Kidney (tissue), 14 donors: ENCODE results near the gene GSG1L. TPM values are rescaled to one million over a fixed set of nuclear protein-coding genes. Genes with fewer than 3 reads are reported as not detected.

Source experiments
- DNase-seq, 5 donors: peaks; one replicate each; pipeline ENCODE4 v3.0.0-alpha.2; 2013 to 2020
- FAIRE-seq: peaks from 2 replicates; lab custom pipeline; 2012; peaks lifted over from hg19 to GRCh38; lab: Jason Lieb, UNC
- H3K27ac ChIP-seq, 2 donors: one replicate each; pipeline ENCODE4 v1.7.0; 2013; ENCODE audit warnings: low read depth in 2 of 2, low read length in 2 of 2, inconsistent platforms in 1 of 2
- H3K27me3 ChIP-seq: one replicate; pipeline ENCODE4 v1.7.1; 2013; ENCODE audit warnings: low read length, inconsistent platforms; ENCODE audit not compliant: control insufficient read depth, insufficient read depth
- H3K36me3 ChIP-seq, 3 donors: one replicate each; pipeline versions ENCODE4 v1.7.0 to v1.7.1; 2013; ENCODE audit warnings: low read length in 3 of 3, control low read depth in 1 of 3, inconsistent platforms in 1 of 3; ENCODE audit not compliant: insufficient read depth in 3 of 3, control insufficient read depth in 2 of 3
- H3K4me1 ChIP-seq, 3 donors: one replicate each; pipeline versions ENCODE4 v1.7.0 to v1.7.1; 2013; ENCODE audit warnings: low read length in 3 of 3, inconsistent platforms in 1 of 3, low read depth in 1 of 3; ENCODE audit not compliant: control insufficient read depth in 2 of 3, insufficient read depth in 2 of 3
- H3K4me3 ChIP-seq, 3 donors: one replicate each; pipeline versions ENCODE4 v1.7.0 to v1.8.1; 2013; ENCODE audit warnings: low read length in 3 of 3, control low read depth in 1 of 3, inconsistent platforms in 1 of 3
- H3K9ac ChIP-seq, 3 donors: one replicate each; pipeline versions ENCODE4 v1.7.0 to v1.7.1; 2013; ENCODE audit warnings: low read length in 3 of 3, control low read depth in 1 of 3, inconsistent platforms in 1 of 3
- H3K9me3 ChIP-seq, 3 donors: one replicate each; pipeline versions ENCODE4 v1.7.0 to v1.7.1; 2013; ENCODE audit warnings: low read length in 3 of 3, control low read depth in 1 of 3, inconsistent platforms in 1 of 3; ENCODE audit not compliant: control insufficient read depth in 2 of 3, insufficient read depth in 1 of 3
- intact Hi-C: fragments of 100-400 bp; cut with DNase I; formaldehyde crosslinking; loops from one replicate; pipeline ENCODE4 v1.11.1; 2022
- polyA plus RNA-seq: library from polyadenylated mRNA; stranded (reverse); fragments of 350-450 nt; fragmentation: Illumina TruSeq; extraction: RNeasy Lipid Tissue Mini Kit (QIAGEN cat#74804); gene quantifications from one replicate; pipeline ENCODE4 v1.2.3, GENCODE V29; 2014; ENCODE audit warnings: low read depth, low replicate concordance; ENCODE audit not compliant: insufficient read depth
- total RNA-seq: library from RNA; stranded (reverse); fragmentation: NEBNext Ultra II Directional; extraction: Animal tissue kit (Norgen Biotek cat#: 25700); gene quantifications from one replicate; pipeline ENCODE4 v1.2.1, GENCODE V29; 2021
- TF ChIP-seq, protein P1 (sequence below): IDR thresholded peaks from 3 replicates; pipeline ENCODE4 v1.5.1; 2012; ENCODE audit warnings: mild to moderate bottlenecking, moderate library complexity, borderline replicate concordance; ENCODE audit not compliant: insufficient read depth; ENCODE audit errors: extremely low read depth
- donor health status: control.
- donor health status: control.
- donor health status: control.
- donor health status: control.
- donor health status: control.
- donor health status: DM: yes; HTN: yes; CAD: no.
- donor health status: Normal renal cell carcinoma (clear cell type).

Gene GSG1L
- total and polyA plus RNA-seq, 2 donors from 2014 or later, result not detected

DNA sequence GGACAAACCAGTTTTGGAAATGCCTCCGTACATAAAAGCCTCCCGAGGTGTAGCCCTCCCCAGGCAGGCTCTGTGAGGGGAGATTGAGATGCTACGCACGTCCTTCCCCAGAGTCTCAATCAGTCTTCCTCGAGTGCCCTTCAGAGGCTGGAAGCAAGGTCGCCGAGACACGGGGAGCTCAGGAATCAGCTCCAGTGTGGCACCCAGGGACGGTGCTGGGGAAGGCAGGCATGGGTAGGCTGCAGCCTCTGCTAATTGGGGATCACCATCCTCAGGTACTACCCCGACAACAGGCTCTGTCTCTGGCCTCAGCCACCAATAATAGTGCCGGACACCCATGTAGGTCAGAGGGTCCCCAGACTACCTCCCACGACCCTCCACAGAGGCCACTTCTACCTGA, 28.1 kb upstream of the GSG1L start:
- no peaks in the 10 kb centered on the region for H3K4me1 ChIP-seq
- H3K4me3 ChIP-seq, result no peak overlapping the region
- H3K9ac ChIP-seq, result no peak overlapping the region
- no peaks in the 10 kb centered on the region for H3K9me3 ChIP-seq
- no peak for FAIRE-seq
- TF ChIP-seq, protein P1, sequence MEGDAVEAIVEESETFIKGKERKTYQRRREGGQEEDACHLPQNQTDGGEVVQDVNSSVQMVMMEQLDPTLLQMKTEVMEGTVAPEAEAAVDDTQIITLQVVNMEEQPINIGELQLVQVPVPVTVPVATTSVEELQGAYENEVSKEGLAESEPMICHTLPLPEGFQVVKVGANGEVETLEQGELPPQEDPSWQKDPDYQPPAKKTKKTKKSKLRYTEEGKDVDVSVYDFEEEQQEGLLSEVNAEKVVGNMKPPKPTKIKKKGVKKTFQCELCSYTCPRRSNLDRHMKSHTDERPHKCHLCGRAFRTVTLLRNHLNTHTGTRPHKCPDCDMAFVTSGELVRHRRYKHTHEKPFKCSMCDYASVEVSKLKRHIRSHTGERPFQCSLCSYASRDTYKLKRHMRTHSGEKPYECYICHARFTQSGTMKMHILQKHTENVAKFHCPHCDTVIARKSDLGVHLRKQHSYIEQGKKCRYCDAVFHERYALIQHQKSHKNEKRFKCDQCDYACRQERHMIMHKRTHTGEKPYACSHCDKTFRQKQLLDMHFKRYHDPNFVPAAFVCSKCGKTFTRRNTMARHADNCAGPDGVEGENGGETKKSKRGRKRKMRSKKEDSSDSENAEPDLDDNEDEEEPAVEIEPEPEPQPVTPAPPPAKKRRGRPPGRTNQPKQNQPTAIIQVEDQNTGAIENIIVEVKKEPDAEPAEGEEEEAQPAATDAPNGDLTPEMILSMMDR, result no peak
- no peak overlapping the region for H3K27ac ChIP-seq
- H3K36me3 ChIP-seq, result no peaks in the 10 kb centered on the region
- no peaks in the 10 kb centered on the region for H3K27me3 ChIP-seq
- intact Hi-C loops, result no loop called here
- DNase-seq, result peak in 1 of 5 donors; percentile 39

DNA sequence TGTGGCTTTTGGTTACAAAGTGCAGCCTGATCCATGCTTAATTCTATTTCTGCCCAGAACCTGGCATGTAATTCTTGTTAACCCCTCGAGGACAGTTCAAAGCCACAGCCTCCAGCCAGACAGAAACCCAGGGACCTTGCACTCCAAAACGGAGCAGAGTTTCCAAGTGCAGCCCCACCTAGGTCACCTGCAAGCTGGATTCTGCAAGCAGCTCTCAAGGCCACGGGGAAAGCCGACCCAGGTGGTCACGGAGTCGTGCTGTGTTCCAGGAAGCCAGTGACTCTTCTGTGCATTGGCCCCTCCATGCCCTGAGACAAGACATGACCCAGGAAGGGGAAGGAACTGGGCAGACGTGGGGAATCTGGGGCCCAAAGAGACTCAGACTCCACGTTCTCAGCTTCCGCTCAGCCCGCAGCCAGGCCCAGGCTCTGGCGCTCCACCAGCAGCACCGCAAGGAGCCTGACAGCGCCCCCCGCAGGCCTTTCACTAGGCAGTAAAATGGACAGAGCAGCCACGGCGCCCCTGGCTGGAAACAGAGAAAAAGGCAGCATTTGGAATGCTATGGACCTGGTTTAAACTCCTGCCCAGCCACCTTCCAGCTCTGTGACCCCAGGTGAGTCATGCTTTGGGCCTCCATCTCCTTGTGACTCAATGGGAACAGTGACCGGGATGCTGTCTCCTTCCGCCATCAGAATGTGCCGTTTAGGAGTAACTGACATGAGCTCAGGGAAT, 27.3 kb upstream of the GSG1L start:
- Histone ChIP-seq H3K9me3 (no peaks in the 10 kb centered on the region), H3K27ac (no peak overlapping the region), H3K36me3 (no peaks in the 10 kb centered on the region), H3K9ac (no peak overlapping the region), H3K4me1 (no peaks in the 10 kb centered on the region), H3K4me3 (no peak overlapping the region), H3K27me3 (no peaks in the 10 kb centered on the region)
- FAIRE-seq, result no peak
- intact Hi-C loops, result no loop called here
- TF ChIP-seq, protein P1, result no peak
- peak in 1 of 5 donors; percentile 54 for DNase-seq

DNA sequence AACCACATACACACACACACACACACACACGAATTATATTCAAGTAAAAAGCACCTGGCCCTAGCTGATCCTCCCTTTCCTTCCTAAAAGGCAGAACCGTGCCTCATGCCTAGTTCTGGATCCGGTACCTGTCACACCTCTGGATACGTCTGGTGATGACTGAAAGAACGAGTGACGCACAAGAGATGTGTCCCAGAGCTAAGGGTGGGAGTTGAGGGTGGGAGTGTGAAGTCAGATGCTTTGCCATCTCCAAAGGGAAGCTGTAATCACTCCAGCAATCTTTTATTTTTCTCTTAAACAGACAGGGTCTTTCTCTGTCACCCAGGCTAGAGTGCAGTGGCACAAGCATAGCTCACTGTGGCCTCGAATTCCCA, 26.5 kb upstream of the GSG1L start:
- TF ChIP-seq, protein P1, result no peak
- Histone ChIP-seq H3K4me3 (no peak overlapping the region), H3K36me3 (no peaks in the 10 kb centered on the region), H3K9ac (no peak overlapping the region), H3K27me3 (no peaks in the 10 kb centered on the region), H3K4me1 (no peaks in the 10 kb centered on the region), H3K27ac (no peak overlapping the region), H3K9me3 (no peaks in the 10 kb centered on the region)
- intact Hi-C loops, result no loop called here
- no peak for FAIRE-seq
- DNase-seq, result no peak
